ENCODE results near the gene EDN1.

DNA sequence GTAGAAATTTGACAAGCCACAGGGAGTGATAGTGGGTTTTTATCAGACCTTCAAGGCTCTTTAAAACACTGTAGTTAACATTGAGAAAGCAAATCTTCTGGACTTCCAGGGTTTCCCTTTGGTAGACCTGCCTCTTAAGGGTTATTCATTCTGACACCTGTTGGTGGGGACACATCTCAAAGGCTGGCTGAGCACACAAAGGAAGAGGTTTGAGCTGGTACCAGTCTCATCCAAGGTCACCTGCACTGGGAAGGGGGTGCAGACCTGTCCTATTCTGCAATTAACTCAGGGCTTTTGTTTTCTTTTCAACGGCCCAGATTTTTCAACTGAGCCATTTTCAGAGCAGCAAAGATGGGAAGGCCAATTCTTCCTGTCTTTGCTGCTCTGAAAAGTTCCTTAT lies 45.6 kb downstream of the EDN1 start:
- TF ChIP-seq, protein P1, sequence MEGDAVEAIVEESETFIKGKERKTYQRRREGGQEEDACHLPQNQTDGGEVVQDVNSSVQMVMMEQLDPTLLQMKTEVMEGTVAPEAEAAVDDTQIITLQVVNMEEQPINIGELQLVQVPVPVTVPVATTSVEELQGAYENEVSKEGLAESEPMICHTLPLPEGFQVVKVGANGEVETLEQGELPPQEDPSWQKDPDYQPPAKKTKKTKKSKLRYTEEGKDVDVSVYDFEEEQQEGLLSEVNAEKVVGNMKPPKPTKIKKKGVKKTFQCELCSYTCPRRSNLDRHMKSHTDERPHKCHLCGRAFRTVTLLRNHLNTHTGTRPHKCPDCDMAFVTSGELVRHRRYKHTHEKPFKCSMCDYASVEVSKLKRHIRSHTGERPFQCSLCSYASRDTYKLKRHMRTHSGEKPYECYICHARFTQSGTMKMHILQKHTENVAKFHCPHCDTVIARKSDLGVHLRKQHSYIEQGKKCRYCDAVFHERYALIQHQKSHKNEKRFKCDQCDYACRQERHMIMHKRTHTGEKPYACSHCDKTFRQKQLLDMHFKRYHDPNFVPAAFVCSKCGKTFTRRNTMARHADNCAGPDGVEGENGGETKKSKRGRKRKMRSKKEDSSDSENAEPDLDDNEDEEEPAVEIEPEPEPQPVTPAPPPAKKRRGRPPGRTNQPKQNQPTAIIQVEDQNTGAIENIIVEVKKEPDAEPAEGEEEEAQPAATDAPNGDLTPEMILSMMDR (IDR thresholded peaks at IDR 0.05) = no peak
- TF ChIP-seq POLR2A (IDR thresholded peaks at IDR 0.05) (no peak), POLR2AphosphoS5 (IDR thresholded peaks at IDR 0.05) (no peak)
